ENCODE data around the gene UGT1A6. TPM values are rescaled to one million over a fixed set of nuclear protein-coding genes. Genes with fewer than 3 reads are reported as not detected.

UGT1A6 gene
- total RNA-seq, 1 donor from 2014 or later = 0.32 TPM

DNA sequence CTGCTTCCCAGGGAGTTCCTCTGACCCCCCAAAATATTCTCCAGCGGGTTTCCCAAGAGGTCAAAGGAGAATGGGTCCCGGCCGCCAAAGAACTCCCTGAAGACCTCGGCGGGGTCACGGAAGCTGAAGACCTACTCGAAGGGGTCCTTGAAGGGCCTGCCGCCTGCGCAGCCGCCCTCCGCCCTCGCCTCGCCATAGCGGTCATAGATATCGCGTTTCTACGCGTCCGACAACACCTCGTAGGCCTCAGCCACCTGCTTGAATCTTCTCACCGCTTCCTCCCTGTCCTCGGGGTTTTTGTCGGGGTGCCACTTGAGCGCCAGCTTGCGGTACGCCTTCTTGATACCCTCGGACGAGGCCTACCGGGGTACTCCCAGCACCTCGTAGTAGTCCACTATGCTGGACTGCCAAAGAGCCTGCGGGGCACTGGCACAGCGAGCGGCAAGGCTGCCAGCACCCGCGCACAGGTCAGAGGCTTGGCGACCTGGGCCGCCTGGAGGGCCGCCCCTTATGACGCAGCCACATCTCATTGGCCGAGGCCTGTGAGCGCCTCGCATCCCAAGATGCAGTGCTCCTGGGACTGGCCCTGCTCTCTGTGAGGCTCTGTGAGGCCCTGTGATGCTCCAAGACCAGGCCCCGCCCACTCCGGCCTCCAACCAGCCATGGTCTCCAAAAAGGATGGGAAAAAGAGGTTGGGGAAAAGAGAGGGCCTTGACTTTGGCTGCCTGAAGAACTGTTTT lies 62.4 kb downstream of the UGT1A6 start:
- ATAC-seq (ENCODE audit: poor library complexity) (no peak), DNase-seq (no peak)
- intact Hi-C loops (cut with DNase I) = no loop called here

GRCh38 chr2:233756429-233757081 lies 63.9 kb downstream of the UGT1A6 start:
- no peak for DNase-seq
- intact Hi-C loops (cut with DNase I) = no loop called here
- ATAC-seq (ENCODE audit: poor library complexity) = no peak

DNA sequence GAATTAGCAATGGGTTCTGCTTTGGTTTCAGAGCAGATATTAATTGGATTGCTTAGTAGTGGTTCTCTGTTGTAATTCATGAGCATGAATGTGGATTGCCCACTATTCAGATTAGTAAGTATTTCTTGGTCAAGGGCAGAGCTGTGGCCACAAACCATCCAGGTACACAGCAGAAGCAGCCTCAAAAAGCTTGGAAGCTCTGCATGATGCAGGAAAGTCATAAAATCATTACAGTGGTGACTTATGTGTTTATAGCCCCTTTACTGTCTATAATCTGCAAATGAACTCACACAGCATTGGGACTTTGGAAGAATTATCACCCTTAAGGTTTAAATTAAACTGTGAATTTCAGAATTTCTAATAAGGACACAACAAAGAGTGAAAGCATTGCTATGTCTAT lies 65.5 kb downstream of the UGT1A6 start:
- DNase-seq (no peak), ATAC-seq (ENCODE audit: poor library complexity) (no peak)
- intact Hi-C loops (cut with DNase I) = no loop called here

DNA sequence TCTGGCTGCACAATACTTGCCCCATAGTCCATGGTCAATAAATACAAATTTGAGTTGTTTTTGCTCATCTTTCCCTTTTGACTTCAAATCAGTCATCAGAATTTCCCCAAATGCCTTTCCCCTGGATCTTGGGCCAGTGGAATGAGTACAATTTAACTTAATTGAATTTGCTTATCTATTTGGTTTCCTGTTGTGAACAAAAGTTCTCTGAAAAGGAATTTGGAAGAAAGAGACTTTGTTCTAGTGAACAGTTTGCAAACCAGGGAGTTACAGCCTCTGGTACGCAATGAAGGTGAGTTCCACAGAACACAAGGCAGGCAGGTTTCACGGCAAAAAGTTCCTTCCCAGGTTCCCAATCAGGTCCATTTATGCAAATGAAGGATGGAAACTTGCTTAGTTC lies 66.2 kb downstream of the UGT1A6 start:
- ATAC-seq (ENCODE audit: poor library complexity) (no peak), DNase-seq (no peak)
- intact Hi-C loops (cut with DNase I) = no loop called here

DNA sequence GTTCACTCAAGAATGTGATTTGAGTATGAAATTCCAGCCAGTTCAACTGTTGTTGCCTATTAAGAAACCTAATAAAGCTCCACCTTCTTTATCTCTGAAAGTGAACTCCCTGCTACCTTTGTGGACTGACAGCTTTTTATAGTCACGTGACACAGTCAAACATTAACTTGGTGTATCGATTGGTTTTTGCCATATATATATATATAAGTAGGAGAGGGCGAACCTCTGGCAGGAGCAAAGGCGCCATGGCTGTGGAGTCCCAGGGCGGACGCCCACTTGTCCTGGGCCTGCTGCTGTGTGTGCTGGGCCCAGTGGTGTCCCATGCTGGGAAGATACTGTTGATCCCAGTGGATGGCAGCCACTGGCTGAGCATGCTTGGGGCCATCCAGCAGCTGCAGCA lies 67.4 kb downstream of the UGT1A6 start, which contains the start of gene UGT1A1:
Gene UGT1A1 (plus strand): TSS at position 228 of the 400 bp plus-strand sequence. CDS start 18 bp downstream, at position 246.
- no peak for ATAC-seq (ENCODE audit: poor library complexity)
- intact Hi-C loops (cut with DNase I) = no loop called here
- DNase-seq = no peak

DNA sequence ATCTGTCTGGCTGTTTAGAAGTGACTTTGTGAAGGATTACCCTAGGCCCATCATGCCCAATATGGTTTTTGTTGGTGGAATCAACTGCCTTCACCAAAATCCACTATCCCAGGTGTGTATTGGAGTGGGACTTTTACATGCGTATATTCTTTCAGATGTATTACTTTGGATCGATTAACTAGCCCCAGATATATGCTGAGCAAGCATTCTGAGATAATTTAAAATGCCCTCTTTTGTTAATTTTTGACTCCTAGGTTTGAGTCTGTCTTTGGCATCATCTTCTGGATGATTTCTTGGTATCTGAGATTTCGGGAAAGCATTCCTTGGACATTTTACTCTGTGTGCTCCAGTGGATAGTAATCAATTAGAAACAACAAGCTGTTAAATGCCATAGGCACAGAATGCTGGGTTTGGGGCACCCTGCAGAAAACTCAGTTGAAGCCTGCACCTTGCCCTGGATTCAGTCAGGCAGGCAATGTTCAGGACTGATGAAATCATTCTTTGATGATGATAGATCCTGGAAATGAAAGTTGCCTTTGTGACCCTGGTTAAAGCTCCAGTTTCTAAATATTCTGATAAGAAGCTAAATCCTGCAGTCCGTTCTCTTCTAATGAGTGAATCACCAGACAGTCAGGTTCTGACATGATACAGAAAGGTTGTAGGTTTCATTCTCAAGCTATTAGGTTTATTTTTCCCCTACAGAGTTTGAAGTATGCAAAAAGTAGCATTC lies 68.5 kb downstream of the UGT1A6 start:
- intact Hi-C loops (cut with DNase I) = no loop called here
- ATAC-seq (ENCODE audit: poor library complexity) (no peak), DNase-seq (no peak)

DNA sequence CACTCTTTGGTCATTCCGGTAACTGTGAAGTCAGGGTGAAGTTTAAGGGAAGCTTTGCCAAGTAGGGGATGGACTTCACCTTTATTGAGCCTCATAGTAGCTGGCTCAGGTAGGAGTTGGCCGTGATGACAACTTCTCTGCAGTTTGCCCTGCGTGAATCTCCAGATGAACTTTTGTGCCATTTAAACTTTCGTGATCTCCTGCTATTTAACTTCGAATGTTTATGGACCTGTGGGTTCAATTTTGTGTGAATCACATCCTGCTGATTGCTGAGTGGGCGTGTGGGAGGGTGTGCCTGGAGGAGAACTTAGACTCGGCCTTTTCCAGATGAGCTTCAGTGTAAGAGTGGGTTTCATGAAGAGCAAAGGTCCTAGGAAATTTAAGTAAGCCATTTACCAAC lies 71.6 kb downstream of the UGT1A6 start:
- intact Hi-C loops (cut with DNase I) = no loop called here
- ATAC-seq (ENCODE audit: poor library complexity) = no peak
- no peak for DNase-seq

DNA sequence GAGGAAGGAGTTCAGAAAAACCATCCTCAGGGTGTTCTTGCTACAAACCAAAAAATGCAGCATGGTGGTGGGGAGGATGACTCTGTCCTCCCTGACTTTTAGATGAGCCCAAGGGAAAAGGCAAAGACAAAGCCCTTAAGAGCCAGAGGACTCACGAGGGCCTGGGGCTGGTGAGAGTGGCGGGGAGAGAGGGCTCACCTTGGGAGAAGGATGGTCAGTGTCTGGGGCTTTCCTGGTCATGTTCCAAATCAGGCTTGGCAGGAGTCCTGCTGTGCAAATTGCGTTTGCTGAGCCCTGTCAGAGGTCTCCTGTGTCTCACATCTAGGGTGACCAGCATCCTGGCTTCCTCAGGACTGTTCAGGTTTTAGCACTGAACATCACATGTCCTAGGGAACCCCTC lies 72.1 kb downstream of the UGT1A6 start:
- no peak for ATAC-seq (ENCODE audit: poor library complexity)
- intact Hi-C loops (cut with DNase I) = no loop called here
- DNase-seq = no peak

- intact Hi-C loops (cut with DNase I) = no loop called here
- ATAC-seq (ENCODE audit: poor library complexity) = no peak
- no peak for DNase-seq
These were observed 73.7 kb downstream of the UGT1A6 start for GRCh38 chr2:233766416-233766815.

DNA sequence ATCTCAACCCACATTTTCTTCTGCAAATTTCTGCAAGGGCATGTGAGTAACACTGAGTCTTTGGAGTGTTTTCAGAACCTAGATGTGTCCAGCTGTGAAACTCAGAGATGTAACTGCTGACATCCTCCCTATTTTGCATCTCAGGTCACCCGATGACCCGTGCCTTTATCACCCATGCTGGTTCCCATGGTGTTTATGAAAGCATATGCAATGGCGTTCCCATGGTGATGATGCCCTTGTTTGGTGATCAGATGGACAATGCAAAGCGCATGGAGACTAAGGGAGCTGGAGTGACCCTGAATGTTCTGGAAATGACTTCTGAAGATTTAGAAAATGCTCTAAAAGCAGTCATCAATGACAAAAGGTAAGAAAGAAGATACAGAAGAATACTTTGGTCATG lies 75.4 kb downstream of the UGT1A6 start:
- no peak for ATAC-seq (ENCODE audit: poor library complexity)

DNA sequence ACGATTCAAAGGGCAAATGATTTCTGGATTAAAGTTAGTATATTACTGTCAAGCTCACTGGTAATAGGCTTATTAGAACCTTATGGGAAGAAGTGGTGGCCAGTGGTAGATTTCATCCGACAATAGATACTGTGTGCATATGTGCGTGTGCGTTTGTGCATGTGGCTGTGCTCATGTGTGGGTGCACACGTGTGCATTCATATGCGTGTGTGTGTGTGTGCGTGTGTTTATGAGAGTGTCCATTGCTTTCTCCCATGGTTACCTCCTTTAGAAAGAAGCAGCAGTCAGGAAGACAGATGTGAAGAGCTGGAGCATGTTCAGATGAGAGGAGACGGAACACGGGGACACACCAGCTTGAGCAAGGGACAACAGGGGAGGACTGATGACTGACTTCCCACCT lies 76.6 kb downstream of the UGT1A6 start:
- DNase-seq = no peak
- ATAC-seq (ENCODE audit: poor library complexity) = no peak
- intact Hi-C loops (cut with DNase I) = no loop called here

More for the DNA sequence above, 75.4 kb downstream of the UGT1A6 start:
- intact Hi-C loops (cut with DNase I) = no loop called here
- DNase-seq = no peak

GRCh38 chr2:233772153-233772552 lies 79.5 kb downstream of the UGT1A6 start:
- DNase-seq (no peak), ATAC-seq (ENCODE audit: poor library complexity) (no peak)
- intact Hi-C loops (cut with DNase I) = no loop called here

- DNase-seq (no peak), ATAC-seq (ENCODE audit: poor library complexity) (no peak)
- intact Hi-C loops (cut with DNase I) = no loop called here
These were observed 79.9 kb downstream of the UGT1A6 start for GRCh38 chr2:233772583-233772982.

GRCh38 chr2:233773854-233774253 lies 81.2 kb downstream of the UGT1A6 start:
- intact Hi-C loops (cut with DNase I) = no loop called here
- ATAC-seq (ENCODE audit: poor library complexity) (no peak), DNase-seq (no peak)

DNA sequence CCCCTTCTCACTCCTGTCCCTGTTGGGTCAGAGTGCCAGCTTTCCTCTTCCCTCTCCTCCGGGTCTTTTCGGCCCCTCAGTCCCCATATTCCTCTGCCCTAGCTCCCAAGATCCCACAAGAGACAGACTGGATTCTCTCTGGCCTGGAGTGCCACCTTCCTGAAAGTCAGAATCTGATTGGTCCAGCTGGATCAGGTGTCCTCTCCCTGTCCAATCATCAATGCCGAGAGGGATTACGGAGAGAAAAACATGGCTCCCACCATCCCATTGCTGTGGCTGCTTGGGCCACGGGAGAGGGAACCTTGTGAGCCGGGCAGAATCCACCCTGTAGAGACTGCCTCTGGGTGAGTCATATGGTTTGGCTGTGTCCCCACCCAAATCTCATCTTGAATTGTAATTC lies 82.7 kb downstream of the UGT1A6 start:
- ATAC-seq (ENCODE audit: poor library complexity) (no peak), DNase-seq (no peak)
- intact Hi-C loops (cut with DNase I) = no loop called here

DNA sequence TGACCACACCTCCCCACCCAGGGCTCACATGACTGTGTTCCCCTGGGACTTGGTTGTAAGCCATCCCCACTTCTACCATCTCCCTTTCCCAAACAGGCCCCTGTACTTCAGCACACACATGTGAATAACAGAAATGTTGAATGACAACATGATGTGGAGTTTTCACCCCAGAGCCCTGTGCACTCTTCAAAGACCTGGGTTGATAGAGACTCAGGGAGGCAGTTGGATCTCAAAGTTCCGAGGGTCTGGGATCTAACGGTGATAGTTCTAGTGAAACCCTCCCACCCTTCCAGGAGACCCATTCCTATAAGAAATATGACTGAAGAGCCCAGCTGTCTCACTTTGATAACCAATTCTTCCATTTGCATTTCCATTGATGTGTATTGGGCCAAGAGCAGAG lies 85.3 kb downstream of the UGT1A6 start, which contains the start of gene MROH2A:
Gene MROH2A (plus strand): TSS at position 301 of the 400 bp plus-strand sequence. CDS start 1,029 bp downstream, outside the sequence.
- no peak for DNase-seq
- intact Hi-C loops (cut with DNase I) = no loop called here
- no peak for ATAC-seq (ENCODE audit: poor library complexity)

DNA sequence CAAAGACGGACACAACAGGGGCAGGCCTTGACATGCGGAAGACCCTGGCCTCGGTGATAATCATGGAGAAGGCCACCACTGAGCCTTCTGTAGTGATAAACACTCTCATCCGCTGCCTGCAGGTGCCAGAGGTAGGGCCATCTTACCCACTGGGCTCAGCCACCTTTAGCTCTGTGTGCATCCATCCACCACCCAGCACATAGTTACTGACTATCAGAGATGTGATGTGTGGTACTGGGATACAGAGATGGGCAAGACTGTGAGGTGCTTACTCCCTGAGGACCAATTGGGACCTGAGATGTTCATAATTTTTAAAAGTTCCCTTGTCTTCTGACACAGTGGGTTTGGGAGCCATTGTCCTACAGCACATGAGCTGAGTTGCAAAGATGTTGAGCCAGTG lies 87.0 kb downstream of the UGT1A6 start:
- intact Hi-C loops (cut with DNase I) = no loop called here
- DNase-seq (no peak), ATAC-seq (ENCODE audit: poor library complexity) (no peak)

DNA sequence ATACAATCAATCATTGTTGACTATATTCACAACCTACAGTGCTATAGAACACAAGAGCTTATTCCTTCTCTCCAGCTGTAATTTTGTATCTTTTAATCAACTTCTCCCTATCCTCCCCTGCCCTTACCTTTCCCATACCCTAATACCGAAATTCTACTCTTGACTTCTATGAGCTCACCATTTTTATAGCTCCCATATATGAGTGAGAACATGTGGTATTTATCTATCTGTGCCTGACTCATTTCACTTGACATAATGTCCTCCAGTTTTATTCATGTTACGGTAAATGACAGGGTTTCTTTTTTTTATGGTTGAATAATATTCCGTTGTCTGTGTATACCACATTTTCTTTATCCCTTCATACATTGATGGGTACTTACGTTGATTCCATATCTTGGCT lies 88.1 kb downstream of the UGT1A6 start:
- DNase-seq = no peak
- intact Hi-C loops (cut with DNase I) = no loop called here
- no peak for ATAC-seq (ENCODE audit: poor library complexity)

DNA sequence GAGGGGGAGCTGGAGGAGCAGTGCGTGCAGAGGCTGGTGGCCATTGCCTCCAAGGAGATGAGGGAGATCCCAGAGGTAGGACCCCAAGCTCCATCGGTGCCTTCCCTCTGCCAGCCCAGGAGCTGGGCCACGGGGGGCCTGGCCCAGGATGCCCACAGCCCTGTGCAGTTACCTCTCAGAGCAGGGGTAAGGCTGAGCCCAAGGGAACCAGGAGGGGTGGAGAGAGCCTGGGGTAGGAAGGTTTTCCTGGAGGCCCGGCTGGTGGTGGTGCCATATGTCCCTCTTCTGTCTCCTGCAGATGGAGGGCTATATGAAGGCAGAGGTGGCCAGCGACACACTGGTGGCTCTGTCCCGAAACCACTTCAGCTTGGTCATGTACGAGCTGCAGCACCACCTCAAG lies 96.9 kb downstream of the UGT1A6 start:
- ATAC-seq (ENCODE audit: poor library complexity) = no peak

More for the DNA sequence above, 96.9 kb downstream of the UGT1A6 start:
- intact Hi-C loops (cut with DNase I) = no loop called here
- DNase-seq = no peak
